Measurements from ENCODE around the gene HLA-DOA. TPM values are rescaled to one million over a fixed set of nuclear protein-coding genes. Genes with fewer than 3 reads are reported as not detected.

The HLA-DOA gene
- not detected in 2 replicates for total RNA-seq (2014; rRNA removed; shearing (Covaris generic))
- polyA plus RNA-seq (2015; cell fraction: cytosol; rRNA removed), result 0.09 TPM in 1 of 2 replicates, not detected in the other
- polyA plus RNA-seq (2015; cell fraction: nucleus; rRNA removed), result 0.11 and 0.28 TPM in 2 replicates

DNA sequence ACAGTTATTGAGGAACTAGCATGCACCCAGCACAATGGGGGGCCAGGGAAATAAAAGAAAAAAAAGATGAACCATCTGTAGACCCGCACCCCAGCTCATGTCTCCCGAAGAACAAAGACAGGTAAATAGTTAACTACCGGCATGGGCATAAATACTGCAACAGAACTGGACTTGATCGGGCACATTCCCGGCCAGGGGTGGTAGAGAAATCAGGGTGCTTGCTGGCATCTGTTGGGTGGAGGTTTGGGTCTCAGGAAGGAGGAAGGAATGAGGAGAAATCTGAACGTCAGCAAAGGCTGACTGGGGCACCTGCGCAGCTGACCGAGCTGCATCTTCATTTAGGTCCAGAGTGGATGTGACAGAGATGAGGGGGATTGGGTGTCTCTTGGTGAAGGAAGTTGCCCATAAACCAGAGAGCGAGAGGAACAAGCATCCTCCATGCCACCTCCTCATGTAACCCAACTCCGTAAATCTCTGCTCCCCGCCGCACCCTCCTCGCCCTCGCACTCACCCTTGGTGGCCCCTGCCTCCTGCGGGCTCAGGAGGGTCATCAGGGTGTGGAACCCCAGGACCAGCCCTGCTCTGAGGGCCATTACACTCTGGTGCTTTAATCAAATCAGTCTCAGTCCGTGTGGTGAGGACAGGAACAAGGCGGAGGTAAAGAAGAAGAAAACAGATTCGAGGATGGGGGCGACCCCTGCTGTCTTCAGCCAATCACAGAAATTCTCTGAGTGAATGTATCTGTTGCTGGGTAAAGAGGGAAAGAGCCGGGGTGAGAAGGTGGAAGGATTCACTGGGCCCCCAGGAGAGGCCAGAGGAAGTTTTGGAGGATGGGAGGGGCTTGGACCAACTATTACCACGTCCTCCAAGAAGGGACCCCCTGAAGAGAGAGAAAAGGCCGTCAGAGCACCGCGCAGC, at the start of gene HLA-DOA:
Gene HLA-DOA (minus strand): TSS at position 648 of the 918 bp plus-strand sequence.
- peak; percentile 24 for DNase-seq (ENCODE audit: low read depth)

DNA sequence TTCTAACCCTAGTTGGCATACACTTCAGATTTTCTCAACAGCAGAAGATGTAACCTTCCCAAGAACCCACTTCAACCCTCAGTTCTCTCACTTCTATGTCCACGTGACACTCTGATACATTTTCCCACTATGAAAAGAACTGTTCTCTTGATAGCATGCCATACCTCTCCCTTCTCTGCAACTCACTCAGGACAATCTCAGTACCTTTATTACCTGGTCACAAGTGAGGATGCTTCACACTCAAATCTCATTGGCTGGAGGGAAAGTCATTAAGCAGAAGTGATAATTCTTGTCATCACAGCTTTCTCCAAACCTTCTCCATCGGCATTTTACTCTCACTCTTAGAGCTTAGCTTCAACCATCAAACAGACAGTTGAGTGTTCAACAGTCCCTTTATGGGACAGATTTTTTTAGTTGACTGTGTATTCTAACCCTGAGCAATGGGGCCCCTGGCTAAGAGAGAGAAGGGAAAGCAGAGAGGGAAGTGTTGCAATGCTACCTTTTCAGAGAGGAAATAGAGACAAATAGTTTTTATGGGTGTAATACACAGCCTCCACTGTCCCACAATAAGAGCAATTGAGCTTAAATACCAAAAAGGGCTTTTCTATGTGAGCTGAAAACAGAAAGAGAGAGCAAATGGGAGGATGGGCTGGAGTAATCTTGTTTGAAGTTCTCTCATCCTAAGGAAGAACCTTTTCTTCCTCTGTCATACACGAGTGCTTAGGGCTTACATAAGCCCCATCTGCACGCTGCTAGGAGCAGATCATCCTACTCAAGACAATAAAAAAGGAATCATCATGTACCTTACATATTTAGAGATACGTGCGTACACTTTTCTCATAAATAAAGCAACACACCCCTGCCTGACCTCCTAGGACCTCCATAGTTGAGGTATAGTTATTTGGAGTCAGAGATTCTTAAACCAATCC, 48.1 kb upstream of the HLA-DOA start:
- no peak for DNase-seq (ENCODE audit: low read depth)

DNA sequence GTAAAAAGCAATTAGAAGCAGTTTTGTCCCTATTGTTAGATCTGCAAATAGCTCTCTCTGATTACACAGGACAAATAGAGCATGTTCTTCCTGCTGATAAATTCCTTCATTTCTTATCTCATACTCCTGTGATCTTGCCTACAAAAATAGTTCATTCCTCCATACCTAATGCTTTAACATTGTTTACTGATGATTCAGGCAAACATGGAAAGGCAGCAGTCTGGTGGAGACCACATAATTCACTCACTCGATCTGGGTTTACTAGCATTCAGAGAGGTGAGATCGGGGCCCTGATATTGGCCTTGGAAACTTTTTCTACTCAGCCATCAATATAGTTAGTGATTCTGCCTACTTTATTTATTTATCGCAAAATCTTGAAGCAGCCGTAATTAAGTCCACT, 43.8 kb upstream of the HLA-DOA start:
- no peak for DNase-seq (ENCODE audit: low read depth)

DNA sequence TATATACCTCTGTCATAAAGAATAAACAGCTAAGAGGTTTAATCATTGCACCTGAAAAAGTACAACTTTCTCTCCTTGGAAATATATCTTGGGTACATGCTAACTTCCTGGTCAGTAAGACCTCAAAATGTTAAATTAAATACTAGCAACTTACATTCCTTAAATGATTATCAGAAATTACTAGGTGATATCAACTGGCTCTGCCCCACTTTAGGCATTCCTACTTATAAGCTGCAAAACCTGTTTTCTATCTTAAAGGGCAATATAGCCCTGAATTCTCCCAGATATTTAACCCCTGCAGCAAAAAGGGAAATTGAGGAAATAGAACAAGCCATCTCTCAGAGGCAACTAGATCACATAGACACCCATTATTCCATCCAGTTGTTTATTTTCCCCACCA, 43.2 kb upstream of the HLA-DOA start:
- no peak for DNase-seq (ENCODE audit: low read depth)

DNA sequence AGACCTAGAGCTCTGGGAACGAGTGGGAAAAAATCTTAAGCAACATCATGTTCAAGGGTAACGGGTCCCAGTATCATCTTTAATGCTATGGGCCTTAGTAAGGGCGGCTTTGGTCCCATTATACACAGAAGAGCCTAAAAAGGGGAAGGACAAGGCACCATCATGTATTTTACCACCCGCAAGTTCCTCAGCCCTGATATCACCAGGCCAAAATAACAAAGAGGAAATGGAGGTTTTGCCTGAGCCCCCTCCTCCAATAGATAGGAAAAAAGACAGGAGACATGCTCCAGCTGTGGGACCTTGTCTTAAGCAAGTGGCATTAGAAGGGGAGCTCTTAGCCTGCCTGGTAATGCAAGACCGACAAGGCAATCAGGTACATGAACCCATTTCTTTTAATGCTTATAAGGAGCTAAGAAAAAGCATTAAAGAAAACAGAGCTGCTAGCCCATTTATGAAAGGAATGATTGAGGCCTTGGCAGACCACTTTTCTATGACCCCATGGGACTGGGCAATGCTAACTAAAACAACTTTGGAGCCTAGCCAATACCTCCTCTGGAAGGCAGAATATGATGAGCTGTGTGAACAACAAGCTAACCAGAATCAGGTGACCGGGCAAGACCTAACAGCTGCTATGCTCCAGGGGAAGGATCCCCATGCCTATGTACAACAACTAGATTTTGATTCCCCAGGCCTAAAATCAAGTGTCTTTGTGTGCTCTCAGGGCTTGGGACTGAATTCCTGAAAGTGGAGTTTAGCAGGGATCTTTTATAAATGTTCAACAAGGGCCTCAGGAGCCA, 40.8 kb upstream of the HLA-DOA start:
- DNase-seq (ENCODE audit: low read depth), result no peak

DNA sequence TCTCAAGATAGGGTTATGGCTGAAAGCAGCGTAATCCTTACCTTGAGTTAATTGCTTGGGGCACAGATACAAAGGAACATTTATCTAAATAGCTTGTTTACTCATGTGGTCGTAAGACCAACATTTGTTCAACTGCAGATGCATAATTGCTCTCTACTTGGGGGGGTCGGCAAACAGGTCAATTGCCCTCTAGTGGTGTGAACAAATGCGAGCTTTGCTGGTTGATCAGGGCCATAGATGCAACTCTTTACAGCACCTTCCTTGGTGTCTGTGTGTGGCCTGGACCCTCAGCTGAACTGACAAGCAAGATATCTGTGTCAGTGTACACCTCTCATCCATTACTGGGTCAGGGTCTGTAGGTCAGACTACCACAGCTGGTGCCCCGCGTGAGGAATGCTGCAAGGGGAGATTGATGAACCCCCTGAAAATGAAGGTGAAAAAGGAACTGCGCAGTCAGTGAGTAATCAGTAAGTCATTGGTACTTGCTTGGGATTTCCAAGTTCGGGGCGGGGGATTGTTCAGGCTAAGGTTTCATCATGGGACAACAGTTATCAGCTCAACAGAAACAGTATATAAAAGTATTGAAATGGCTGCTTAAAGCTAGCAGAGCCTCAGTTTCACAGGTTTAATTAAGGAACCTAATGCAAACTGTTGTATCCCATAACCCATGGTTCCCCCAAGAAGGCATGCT, 40.1 kb upstream of the HLA-DOA start:
- DNase-seq (ENCODE audit: low read depth), result no peak

DNA sequence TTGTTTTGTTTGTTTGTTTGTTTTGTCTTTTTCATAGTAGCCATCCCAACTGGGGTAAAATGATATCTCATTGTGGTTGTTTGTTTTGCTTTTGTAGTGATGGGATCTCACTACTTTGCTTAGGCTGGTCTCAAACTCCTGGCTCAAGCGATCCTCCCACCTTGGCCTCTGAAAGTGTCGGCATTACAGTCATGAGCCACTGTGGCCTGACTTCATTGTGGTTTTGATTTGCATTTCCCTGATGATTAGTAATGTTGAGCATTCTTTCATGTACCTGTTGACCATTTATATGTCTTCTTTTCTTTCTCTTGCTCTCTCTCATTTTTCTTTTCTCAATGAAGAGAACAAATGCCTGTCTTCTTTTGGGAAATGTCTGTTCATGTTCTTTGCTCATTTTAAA, 30.8 kb upstream of the HLA-DOA start:
- DNase-seq (ENCODE audit: low read depth), result no peak

DNA sequence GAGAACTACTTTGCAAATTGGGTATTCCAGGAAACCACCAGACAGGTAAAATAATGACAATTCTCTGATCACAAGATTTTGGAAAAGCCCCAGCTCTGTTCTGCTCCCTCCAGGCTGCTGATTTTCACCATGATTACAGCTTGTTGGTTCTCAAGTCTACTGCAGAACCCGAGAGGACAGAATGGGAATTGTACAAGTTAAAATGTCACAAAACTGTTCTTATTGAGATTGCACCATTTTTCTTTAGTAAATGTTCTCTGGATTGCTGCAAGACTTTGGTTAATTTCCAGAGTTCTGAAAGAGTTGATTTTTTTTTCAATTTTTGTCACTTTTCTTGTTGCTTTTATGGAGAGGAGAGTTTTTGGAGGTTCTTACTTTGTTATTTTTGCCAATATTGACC, 27.1 kb upstream of the HLA-DOA start:
- DNase-seq (ENCODE audit: low read depth), result no peak

DNA sequence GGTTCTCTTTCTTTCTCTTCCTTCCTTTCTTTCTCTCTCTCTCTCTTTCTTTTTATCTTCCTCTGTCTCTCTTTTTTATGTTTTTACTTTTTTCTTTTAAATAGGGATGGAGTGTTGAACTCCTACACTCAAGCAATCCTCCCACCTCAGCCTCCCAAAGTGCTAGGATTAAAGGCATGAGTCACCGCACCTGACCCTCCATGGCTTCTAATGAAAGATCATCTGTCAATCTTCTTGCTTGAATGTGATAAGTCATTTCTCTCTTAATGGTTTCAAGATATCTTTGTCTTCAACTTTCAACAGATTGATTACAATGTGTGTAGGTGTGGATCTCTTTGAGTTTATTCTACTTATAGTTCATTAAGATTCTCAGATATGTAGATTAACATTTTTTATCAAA, 25.2 kb upstream of the HLA-DOA start:
- no peak for DNase-seq (ENCODE audit: low read depth)

DNA sequence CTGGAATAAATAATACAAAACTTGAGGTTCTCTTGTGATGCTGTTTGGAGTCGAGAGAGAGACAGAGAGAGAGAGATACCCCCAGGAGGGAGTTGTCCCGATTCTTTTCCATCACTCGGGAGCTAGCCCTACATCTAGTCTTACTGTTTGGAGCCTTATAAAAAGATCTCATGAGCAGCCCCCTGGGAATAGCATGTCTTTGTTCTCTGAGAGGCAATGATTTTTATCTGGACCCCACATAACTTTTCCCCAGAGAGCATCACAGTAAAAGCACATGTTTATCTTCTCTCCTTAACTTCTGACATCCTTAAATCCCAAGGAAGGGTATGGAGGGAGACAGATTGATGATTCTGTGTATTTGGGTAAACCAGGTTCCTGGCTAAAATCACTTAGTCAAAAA, 20.9 kb upstream of the HLA-DOA start:
- DNase-seq (ENCODE audit: low read depth), result no peak

DNA sequence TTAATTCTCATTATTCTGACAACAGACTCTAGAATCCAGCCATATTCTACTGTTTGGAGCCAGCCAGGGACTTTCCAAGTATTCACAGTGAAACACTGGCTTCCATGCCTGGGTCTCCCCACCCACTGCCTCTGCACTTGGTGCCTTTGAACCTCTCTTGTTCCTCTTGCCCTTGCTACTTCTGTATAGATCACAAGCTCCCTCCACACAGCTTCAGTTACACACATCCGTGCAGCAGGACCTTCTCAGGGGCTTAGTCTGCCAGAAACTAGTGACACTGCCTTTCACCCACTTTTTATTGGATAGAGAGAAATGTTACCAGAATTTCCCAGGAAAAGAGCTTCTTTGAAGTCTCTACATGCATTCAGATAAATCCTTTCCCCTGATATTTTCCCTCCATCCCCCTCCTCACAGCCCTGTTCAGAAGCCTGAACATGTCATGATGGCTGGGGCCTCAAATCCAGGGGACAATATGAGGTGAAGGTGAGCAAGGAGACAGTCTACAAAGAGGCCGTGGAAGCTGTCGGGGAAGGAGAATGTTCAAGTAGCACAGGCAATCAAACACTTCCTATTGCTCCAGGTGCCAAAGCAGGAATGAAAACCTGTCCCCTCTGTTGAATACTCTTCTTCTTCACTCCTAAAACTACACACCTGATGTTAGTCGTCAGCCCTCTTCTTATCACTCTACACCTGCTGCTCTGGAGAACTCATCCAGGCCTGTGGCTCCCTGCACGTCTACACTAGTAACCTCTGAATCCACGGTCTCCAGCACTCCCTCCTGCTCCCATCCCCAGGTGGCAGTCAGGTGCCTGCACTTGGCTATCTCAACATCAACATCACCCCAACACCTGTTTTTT, 20.2 kb upstream of the HLA-DOA start:
- peak; percentile 3 for DNase-seq (ENCODE audit: low read depth)

DNA sequence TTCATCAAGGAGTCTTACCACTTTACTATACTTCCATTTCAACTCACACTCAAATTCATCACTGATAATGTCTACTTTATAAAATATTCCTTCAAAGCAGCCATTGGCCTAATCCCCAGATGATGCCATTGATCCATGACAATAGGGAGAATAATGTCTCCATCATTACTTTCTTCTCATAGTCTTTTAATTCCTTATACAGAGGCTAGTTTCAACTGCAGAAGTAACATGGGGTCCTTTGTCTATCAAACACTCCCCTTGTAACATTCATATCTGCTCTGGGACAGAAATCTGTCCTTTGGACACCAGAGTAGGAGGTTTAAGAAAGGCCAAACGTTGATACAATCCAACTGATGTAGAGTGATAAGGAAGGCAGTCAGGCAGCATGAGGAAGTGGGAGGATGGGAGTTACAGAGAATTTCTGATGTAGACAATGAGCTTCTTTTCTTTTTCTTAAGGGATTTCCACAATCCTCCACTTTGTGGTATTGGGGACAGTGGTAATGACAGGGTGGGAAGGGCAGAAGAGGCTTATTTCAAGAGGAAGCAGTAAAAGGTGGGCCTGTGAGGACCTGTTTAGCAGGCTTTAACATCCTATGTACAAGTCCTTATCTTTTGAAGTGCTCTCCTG, 18.9 kb upstream of the HLA-DOA start:
- DNase-seq (ENCODE audit: low read depth), result no peak

DNA sequence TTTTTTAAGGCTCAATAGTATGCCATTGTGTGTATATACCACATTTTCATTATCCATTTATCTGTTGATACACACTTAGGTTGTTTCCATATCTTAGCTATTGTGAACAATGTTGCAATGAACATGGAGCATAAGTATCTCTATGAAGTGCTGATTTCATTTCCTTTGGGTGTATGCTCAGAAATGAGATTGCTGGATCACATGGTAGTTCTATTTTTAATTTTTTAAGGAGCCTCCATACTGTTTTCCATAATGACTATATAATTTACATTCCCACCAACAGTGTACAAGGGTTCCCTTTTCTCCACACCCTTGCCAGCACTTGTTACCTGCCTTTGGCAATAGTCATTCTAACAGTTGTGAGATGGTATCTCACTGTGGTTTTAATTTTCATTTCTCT, 15.1 kb upstream of the HLA-DOA start:
- DNase-seq (ENCODE audit: low read depth), result no peak

DNA sequence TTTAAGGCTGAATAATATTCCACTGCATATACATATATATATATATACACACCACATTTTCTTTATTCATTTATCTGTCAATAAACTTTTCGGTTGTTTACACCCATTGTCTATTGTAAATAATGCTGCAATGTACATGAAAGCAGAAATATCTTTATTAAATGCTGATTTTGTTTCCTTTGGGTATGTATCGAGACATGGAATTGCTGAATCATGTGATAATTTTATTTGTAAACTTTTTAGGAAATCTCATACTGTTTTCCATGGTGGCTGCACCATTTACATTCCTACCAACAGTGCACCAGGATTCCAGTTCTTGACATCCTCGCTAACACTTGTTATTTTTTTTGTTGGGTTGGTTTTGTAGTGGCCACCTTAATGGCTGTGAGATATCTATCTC, 14.1 kb upstream of the HLA-DOA start:
- no peak for DNase-seq (ENCODE audit: low read depth)

DNA sequence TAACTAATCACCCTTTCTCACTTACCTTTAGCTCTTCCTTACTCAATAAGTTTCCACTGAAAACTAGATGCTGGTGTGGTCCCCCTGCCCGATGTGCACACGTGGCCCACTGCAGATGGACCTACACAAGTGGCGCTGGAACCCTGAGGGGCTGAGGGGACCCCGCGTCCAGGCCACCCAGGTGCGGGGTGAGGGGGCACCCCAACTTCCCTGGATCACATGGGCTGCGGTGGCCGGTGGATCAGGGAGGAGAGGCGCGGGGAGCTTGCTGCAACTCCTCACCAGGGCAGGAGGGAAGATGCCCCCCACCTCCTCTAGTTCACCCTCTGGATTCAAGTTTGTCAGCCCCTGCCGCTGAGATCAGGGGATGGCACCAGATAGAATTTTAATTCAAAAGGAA, 12.5 kb upstream of the HLA-DOA start:
- DNase-seq (ENCODE audit: low read depth), result no peak

DNA sequence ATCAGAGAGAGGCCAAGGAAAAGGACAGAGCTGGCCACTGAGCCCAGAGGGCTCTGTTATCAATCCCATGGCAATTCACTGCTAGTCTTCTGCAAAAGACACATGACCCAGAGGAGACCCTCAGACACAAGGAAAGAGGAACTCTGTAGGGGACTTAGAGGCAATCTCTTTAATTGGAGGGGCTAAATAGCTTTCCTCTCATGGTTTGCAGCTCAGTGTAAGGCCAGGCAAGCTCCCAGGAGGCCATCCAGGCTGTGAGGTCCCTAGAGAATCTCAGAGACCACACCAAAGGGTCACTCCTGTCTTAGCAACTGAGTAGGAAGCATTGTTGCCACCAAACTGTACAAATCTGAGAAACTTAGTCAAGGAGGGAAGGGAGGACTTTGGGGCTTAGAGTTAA, 10.0 kb upstream of the HLA-DOA start:
- no peak for DNase-seq (ENCODE audit: low read depth)

DNA sequence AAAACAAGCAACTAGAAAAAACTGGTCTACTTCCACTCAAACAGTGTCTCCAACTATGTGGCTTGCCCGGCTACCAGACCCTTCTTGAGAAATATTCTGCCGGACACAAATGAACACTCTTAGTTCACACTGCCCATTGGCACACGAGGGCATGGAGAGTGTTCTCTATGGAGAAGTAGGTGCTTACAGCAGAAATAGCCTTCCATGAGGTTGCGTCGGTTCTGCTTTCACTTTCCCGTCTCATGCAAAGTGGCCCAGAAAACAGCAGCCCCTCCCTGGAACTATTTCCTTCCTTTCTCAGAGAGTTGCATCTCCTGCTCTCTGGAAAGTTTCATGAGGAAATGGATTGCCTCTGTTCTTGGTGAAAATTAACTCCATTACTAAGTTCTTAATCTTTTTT, 9.5 kb upstream of the HLA-DOA start:
- peak; percentile 46 for DNase-seq (ENCODE audit: low read depth)

DNA sequence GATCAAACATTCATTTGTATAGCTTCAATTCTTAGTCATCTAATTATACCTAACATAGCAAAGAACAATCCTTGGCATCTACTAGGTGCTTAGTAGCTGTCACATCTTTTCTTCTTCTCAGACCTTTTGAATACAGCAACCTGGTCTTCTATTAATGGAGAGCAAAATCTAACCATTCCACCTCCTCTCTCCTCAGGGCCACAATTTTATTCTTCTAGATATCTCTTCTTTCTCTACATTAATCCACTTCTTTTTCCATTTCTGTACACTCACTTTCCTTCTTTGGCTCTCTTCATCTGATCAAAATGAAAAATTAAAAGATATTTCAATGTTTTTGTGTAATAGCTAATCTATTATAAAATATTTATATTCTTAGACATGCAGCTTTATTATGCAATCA, 9.0 kb upstream of the HLA-DOA start:
- DNase-seq (ENCODE audit: low read depth), result no peak

DNA sequence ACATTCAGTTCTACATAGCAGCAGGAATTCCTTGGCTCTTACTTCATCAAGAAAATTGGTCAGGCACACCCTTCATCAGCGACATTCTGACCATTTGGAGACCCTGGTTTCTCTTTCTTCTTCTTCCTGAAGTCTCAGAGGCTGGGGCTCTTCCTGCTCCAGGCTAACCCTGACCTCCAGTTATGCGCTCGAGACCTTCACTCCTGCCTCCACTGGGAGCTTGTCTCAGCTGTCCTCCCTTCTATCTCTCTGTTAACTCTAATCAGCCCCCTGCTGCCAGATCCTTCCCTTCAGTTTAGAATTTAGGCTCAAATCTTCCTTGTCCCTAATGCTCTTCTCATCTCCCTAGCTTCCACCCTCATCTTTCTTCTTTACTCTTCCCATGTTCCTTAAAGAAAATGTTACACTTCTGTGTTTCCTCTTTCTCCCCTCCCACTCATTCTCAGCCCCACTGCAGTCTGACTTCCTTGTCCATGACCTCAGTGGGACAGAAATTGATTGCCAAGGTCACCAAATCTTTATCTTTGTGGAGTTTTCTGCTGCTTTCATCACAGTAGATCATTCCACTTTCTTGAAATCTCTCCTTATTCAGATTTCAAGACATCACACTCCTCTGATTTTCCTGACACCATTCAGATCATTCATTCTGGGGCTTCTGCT, 8.4 kb upstream of the HLA-DOA start:
- no peak for DNase-seq (ENCODE audit: low read depth)

Data from HT1080 (cell line).